HG03565 (cell line): ENCODE results near the gene LRRC45.

Experiments used
- ATAC-seq: cut with Tn5 transposase; IDR thresholded peaks from one replicate; pipeline ENCODE4 v1.9.1; 2021; ENCODE audit warnings: mild to moderate bottlenecking, moderate library complexity; ENCODE audit not compliant: unreplicated experiment

Gene LRRC45

DNA sequence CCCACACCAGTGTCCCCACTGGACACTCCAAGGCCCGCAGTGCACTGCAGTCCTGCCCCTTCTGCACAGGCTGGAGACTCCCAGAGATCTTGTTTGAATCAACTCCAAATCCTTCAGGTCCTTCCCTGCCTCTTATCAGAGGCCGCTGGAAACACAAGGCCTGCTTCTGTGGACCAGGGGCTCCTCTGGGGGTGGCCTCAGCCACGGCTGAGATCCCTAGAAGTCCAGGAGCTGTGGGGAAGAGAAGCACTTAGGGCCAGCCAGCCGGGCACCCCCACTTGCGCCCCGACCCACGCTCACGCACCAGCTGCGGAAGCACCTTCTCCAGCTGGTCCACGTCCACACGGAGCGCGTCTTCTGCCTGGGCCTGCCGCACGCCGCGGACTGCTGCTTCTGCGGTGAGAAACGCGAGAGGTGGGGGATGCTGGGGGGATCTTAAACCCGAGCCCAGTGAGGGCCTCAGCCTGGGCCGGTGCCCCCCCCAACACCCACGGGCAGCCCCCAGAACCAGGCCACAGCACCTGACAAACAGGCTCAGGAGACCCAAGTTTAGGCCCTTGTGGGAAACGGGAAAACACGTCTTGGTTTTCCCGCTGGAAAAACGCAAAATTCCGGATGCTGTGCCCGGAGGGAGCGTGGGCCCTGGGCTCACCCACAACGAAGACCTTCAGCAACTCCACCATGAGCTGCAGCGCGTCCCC, 4.0 kb upstream of the LRRC45 start:
- no peak for ATAC-seq

DNA sequence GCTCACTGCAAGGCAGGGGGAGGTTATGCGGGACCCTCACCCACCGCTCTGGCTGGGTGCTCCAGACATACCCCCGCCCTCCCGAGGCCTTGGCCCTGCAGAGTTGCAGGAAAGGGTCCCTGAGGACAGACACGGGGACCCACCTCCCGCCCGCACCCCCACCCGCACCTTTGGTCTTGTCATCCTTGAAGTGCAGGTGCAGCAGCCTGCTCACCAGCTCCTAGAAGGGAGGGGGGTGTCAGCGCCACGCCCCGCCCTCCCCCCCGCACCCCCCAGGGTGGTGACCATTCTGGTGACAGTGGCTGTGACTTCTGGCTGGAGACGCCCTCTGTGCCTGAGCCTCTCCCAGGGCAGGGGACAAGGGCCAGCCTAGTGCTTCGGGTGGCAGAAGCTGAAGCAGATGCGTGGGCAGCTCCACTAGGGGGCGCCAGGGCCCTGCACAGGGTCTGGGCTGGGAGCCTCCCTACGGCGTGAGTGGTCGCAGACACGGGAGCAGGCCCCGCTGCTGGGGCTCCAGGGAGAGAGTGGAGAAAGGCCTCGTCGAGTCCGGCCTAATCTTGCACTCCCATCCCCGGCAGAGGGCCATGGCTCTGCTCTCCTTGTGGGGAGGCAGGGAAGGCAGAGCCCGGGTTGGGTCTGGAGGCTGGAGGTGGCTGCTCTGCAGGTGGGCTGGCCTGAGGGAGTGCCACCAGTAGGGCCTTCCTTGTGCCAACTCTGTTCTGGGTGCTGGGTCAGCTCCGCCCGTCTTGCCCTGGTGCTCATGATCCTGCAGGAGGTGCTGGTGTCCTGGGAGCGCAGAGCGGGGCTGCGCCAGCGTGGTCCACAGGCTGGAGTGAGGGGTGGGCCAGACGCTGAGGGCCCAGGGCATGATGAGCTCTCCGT, 3.2 kb upstream of the LRRC45 start:
- no peak for ATAC-seq

DNA sequence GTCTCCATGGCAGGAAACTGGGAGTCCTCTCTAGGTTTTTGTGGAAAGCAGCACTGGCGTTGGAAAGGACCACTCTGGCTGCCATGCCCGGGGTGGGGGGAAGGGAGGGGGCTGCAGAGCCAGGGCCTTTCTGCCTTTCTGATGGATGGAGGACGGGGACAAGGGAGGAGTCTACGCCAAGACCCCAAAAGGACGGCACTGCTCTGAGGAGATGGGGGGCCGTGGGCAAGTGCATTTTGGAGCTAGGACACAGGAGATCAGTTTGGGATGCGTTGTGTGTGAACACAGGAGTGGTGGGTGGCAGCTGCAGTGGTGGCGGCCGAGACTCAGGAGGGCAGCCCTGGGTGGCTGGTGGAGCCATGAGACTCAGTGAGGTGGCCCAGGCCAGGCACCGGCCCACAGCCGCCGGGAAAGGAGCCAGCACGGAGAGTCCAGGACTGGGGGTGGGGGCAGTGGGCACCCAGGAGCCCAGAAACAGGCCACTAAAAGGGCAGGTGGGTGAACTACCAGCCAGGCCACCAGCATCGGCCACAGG, 2.5 kb upstream of the LRRC45 start:
- ATAC-seq: no peak

DNA sequence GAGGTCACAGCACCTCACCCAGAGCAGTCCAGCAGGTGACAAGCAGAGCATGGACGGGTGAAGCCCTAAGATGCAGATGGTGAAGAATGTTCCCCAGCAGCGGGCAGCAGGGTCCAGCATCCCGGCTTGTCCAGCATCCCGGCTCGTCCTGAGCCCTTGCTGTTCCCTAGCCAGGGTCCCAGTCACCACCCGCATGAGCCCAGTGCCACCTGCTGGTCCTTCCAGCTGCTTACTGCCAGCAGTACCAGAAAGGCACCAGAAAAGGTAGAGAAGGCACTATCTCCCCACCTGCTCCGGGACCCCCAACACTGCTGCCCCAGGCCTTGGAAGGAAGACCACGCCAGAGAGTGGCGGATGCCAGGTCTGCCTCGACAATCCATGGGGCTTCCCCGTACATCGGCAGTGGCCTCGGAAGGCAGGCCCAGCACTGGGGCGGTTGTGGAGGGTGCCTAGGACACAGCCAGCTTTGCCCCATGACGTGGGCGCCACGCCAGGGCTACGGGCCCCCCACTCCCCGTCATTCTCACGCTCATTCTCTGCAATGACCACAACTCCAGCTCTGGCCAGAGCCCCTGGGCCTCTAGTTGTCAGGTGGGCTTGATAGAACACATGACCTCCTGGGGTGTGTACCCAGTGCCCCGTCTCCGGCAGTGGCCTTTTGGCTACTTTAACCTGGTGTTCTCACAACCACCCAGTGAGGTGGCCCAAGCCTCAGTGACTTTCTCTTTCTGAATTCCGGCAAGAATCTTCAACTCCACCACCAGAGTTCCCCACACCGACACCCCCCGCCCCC, 1.8 kb upstream of the LRRC45 start:
- ATAC-seq: no peak

DNA sequence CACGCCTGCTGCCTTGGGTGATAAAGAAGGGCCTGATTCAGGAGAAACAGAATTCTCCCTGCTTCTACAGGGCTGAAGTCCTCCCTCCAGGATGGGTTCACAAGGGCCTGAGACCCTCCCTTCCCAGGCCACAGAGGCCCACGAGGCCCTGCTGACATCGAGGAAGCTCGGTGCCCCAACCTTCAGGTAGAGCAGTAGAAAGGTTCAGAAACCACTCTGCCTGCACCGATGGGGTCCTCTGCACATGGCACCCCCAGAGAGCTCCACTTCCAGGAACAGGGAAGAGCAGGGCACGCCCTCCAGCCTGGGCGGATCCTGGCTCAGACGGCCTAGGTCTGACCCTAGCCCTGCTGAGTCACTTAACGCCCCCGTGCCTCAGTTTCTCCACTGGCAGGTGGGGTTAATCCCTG, 1.2 kb upstream of the LRRC45 start:
- ATAC-seq: no peak

DNA sequence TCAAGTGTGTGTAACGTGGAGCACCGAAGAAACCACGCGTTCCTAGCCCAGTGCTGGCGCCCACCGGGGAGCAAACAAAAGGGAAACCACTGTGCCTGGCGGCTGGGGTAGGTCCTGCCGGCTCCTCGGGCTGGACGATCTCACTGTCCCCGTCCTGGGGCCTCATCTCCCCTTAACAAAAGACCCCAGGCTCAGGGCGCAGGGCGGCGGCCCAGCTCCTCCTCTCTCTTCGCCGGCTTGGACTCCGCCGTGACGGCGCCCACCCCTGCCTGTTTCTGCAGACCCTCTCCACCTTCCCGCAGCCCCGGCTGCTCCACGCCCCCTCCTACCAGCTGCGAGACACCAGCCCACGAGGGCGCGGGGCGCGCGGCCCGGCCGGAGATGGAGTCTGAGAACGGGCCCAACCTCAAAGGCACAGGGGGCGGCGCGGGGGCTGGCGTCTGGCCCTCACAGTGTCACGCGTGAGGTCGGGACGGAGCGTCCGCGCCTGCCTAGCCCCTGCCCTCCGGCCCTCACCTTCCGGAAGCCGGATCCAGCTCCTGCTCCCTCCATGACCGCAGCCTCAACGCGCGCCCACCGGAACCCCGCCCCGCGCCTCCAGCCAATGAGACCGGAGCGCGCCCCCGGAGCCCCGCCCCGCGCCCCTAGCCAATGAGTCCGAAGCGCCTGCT, 660 bp upstream of the LRRC45 start, which contains the start of gene CENPX:
CENPX (minus strand) TSS at position 569 of the 671 bp plus-strand sequence; CDS start at position 552, 17 bp downstream.
- peak; percentile 9 for ATAC-seq

DNA sequence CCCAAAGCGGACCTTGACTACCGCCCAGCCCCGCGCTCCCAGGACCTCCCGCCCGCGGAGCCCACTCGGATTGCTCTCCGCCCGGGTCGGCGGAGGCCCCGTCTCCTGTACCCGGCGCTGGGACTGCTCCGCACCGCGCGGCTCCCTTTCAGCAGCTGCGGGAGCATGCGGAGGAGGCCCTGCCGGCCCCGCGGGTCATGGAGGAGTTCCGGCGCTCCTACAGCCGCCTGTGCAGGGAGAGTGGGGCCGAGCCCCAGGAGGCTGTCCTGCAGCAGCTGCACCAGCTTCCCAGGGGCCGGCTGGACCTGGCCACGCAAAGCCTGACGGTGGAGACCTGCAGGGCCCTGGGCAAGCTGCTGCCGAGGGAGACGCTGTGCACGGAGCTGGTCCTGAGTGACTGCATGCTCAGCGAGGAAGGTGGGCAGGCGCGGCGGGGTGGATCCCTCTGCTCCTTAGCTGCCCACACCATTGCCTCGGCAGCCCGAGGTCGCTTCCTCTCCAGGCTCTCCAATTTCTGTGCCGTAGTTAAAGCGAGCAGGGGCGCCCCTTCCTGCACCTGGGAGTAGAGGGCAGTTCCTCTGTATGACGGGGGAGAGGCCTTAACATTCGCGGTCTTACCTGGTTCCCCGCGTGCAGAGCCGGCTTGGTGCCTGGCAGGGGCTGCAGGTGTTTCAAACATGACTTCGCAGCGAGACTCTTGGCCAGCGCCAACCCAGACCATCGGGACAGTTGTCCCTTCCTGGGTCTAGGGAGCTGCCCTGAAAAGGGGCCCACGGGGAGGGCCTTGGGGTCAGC, 539 bp downstream of the LRRC45 start:
- ATAC-seq: peak; percentile 7

DNA sequence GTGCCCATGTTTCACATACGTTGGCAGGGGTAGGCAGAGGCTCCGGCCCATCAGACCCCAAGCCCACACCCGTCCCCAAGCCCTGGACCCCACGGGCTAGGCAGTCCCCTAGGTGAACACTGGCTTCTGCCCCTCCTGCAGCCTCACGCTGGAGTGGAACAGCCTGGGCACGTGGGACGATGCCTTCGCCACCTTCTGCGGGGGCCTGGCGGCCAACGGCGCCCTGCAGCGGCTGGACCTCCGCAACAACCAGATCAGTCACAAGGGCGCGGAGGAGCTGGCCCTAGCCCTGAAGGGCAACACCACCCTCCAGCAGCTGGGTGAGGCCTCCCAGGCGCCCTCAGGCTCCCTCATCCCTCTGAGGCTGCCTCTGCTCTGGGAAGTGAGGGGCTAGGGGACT, 1.8 kb downstream of the LRRC45 start:
- ATAC-seq: no peak

DNA sequence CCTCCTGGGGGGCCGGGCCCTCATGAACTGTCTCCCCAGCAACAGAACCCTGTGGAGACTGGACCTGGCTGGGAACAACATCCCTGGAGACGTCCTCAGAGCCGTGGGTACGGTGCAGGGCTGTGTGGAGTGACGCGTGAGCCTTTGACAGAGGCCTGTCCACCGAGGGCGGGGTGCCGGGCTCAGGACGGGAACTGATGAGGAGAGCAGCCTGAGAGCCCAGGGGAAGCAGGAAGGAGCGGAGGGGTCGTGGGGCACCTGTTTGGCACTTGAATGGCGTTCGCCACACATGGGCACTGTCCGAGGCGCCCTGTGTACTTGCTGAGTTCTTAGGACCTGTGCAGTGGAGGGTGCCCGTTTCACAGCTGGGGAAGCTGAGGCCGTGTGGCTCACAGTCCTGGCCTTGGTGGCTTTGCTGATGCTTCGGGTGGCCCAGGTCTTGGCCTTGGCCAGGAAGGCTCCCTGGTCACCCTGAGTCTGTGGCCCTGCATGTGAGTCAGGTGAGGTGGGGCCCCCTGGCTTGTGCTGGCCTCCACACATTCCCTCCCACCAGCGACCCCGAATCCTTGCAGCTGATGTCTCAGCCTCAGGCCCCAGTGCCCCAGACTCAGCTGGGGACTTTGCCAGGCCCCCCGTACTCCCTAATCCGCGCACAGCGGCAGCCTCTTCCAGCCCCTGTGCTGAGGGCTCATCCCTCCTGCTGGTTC, 2.4 kb downstream of the LRRC45 start:
- no peak for ATAC-seq

DNA sequence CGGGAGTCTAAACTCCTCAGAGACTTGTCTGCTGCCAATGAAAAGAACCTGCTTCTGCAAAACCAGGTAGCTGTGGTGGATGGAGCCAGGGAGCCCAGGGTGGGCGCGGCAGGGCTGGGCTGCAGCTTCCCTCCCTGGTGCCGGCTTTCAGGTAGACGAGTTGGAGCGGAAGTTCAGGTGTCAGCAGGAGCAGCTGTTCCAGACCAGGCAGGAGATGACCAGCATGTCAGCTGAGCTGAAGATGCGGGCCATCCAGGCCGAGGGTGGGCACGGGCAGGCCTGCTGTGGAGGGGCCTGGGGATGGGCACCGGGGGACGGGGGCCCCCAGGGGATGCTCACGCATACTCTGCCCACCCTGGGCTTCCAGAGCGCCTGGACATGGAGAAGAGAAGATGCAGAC, 5.1 kb downstream of the LRRC45 start:
- no peak for ATAC-seq

DNA sequence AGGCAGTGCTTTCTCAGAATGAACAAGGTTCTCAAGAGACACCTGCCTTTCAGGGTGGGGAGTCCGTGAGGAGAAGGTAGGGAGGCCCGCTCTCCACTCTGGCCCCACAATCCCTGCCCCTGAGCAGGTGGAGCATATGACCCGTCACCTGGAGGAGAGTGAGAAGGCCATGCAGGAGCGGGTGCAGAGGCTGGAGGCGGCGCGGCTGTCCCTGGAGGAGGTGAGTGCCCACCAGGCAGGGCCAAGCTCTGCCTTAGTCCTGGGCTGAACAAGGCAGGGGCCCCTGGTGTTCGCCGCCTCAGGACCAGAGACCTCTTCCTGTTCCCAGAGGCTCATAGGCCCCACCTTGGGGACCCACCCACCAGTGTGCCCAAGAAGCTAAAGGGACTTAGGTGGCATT, 5.9 kb downstream of the LRRC45 start:
- ATAC-seq: no peak

DNA sequence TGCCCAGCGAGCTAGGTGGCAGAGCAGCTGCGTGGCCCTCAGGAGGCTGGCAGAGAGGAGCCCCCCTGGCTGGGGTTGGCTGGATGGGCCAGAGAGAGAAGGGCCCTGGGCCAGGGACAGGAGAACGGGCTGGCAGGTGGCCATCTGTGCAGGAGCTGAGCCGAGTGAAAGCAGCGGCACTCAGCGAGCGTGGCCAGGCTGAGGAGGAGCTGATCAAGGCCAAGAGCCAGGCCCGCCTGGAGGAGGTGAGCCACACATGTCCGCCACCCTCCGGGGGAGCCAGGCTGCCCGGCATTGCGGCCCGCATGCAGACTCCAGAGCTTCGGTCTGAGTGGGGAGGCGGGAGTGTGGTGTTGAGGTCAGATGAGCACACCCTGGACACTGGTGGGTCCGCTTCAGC, 6.3 kb downstream of the LRRC45 start:
- no peak for ATAC-seq

DNA sequence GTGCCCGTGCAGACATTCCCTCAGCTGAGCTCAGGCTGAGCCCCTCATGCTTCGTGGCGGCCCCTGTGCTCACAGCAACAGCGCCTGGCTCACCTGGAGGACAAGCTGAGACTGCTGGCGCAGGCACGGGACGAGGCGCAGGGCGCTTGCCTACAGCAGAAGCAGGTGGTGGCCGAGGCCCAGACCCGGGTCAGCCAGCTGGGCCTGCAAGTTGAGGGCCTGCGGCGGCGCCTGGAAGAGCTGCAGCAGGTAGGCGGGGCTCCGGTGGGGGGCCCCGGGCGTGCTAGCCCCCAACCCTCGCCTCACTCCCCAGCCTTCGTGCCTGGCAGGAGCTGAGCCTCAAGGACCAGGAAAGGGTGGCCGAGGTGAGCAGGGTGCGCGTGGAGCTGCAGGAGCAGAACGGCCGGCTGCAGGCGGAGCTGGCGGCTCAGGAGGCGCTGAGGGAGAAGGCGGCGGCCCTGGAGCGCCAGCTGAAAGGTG, 6.9 kb downstream of the LRRC45 start:
- no peak for ATAC-seq

DNA sequence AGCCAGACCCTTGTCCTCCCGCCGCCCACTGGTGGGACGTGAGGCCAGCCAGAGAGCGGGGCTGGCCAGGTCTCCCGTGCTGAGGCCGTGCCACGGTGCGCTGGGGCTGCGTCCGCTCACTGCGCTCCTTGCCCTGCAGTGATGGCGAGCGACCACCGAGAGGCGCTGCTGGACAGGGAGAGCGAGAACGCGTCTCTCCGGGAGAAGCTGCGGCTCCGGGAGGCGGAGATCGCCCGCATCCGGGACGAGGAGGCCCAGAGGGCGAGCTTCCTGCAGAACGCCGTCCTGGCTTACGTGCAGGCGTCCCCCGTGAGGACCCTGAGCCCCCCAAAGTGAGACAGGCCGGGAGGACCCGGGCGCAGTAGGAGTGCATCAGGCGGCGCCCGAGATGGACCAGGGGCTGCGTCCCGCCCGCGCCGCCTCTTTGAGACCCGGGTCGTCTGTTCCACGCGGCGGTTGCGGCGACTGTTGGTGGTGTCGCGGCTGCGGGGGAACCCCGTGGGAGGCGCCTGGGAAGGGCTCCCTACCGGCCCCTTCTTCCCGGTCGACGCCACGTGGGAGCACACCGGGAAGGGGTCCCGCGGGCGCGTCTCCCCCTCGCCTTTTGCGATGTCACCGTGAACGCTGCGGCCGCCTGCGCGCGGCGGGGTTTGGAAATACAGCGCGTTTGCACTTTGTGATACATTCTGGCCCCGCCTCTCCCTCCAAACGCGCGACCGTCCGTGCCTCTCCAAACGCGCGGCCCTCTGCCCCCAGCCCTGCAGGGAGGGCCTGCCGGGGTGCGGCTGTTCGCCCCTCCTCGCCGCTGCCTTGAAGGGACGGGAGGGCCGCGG, 7.6 kb downstream of the LRRC45 start:
- ATAC-seq: no peak

DNA sequence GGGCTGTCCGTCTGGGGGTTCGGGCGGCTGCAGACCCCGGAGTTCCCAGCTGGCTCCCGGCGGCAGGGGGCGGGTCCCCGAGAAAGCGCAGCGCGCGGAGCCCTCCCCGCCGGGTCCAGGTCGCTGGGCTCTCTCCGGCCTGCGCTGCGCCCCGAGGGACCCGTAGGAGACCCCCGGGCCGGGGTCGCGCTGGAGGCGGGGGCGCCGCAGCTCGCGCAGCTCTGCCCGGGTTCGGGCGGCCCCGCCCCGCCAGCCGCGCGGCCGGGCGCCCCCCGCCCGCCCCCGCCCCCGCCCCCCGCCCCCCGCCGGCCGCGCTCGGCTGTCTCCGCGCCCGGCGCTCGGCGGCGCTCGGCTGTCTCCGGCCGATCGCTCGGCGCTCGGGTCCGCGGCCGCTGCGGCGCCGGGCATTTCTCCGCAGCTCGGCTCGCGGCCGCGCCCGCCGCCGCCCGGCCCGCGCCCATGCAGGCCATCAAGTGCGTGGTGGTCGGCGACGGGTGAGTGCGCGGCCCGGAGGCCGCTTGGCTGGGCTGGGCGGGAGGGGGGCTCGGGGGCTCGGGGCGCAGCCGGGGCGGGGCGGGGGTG, 8.3 kb downstream of the LRRC45 start, which contains the start of gene RAC3:
RAC3 (plus strand) TSS at position 376 of the 582 bp plus-strand sequence; CDS start at position 460, 84 bp downstream.
- no peak for ATAC-seq

DNA sequence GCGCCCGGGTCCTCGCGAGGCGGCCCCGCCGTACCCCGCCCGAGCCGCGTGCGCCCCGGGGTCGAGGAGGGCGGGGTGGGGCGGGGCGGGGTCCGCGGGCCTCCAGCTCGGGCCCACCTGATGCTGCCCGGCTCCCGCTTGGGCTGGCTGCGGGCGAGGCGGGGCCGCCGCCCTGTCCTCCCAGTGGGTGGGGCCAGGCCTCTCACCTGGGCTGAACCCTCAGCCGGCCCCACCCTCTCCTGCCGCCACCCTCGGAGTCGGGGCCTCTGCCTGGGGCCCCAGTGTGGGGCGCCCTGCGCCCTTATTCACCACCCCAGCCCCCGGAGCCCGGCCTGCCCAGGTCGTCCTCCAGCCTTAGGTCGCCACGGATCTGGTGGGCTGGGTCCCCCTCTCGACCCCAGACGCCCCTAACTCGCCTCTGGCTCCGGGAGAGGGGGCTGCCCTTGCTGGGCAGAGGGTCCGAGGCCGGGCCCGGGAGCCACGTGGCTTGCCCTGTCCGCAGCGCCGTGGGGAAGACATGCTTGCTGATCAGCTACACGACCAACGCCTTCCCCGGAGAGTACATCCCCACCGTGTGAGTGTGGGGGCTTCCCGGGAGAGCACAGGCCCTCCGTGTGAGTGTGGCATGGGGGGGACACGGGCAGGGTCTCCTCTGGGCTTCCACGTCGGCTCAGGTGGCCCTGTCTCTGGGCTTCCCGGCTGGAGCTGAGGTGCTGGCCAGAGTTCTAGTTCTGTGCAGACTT, 9.0 kb downstream of the LRRC45 start:
- ATAC-seq: no peak
